Measurements from ENCODE around the gene MIPEP. TPM values are rescaled to one million over a fixed set of nuclear protein-coding genes. Genes with fewer than 3 reads are reported as not detected.

Gene MIPEP
- polyA plus RNA-seq, 1 donor from 2014 or later: 9.1 TPM

DNA sequence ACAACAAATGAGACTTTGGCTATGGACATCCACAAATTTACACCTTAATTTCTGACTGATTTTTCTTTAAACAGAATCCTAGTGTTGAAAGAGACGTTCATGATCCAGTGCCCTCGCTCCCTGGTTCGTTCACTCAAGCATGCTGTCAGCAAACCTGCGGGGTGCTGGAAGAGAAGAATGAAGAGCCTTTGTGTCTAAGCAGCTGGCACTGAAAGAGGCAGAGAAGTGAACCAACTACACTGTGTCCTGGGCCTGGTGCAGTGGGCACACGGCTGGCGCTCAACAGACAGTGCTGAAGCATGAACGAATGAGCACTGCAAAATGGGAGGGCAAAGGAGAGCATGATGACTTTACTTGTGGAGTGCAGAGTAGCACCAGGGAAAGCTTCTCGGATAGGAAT is 46.8 kb downstream of the MIPEP start:
- H2AFZ ChIP-seq (ENCODE audit: low read depth, low read length): no peak overlapping the region
- H3K9me2 ChIP-seq (ENCODE audit: insufficient read depth, low read length): no peaks in the 10 kb centered on the region
- no peaks in the 10 kb centered on the region for H3K27me3 ChIP-seq (ENCODE audit: insufficient read depth, low read depth, low read length)
- H3K4me2 ChIP-seq (ENCODE audit: low read length): no peak overlapping the region
- no peaks in the 10 kb centered on the region for H3K9me3 ChIP-seq (ENCODE audit: low read length)
- H3F3A ChIP-seq (ENCODE audit: insufficient read depth, low read length, poor library complexity, severe bottlenecking): no peaks in the 10 kb centered on the region
- H3K9ac ChIP-seq (ENCODE audit: low read length): no peak overlapping the region
- no peak overlapping the region for H3K27ac ChIP-seq (ENCODE audit: low read length)
- H3K4me3 ChIP-seq (ENCODE audit: low read length): no peak overlapping the region
- H3K36me3 ChIP-seq (ENCODE audit: insufficient read depth, low read length): no peaks in the 10 kb centered on the region
- no peaks in the 10 kb centered on the region for H4K20me1 ChIP-seq (ENCODE audit: insufficient read depth)
- H3K79me2 ChIP-seq (replicated peaks; ENCODE audit: insufficient read depth, low read length): no peaks in the 10 kb centered on the region
- TF ChIP-seq TAF1 (IDR thresholded peaks at IDR 0.05; ENCODE audit: low read depth): no peak
- no peak for TF ChIP-seq EZH2 (IDR thresholded peaks at IDR 0.05; ENCODE audit: borderline replicate concordance, insufficient read depth, low read length, poor library complexity, severe bottlenecking)
- TF ChIP-seq MXI1 (conservative IDR thresholded peaks at IDR 0.05; ENCODE audit: poor library complexity, severe bottlenecking): no peak
- TF ChIP-seq SMC3 (conservative IDR thresholded peaks at IDR 0.05; ENCODE audit: poor library complexity): no peak
- TF ChIP-seq EP300 (conservative IDR thresholded peaks at IDR 0.05; ENCODE audit: poor library complexity, severe bottlenecking): no peak
- TF ChIP-seq, protein P1, sequence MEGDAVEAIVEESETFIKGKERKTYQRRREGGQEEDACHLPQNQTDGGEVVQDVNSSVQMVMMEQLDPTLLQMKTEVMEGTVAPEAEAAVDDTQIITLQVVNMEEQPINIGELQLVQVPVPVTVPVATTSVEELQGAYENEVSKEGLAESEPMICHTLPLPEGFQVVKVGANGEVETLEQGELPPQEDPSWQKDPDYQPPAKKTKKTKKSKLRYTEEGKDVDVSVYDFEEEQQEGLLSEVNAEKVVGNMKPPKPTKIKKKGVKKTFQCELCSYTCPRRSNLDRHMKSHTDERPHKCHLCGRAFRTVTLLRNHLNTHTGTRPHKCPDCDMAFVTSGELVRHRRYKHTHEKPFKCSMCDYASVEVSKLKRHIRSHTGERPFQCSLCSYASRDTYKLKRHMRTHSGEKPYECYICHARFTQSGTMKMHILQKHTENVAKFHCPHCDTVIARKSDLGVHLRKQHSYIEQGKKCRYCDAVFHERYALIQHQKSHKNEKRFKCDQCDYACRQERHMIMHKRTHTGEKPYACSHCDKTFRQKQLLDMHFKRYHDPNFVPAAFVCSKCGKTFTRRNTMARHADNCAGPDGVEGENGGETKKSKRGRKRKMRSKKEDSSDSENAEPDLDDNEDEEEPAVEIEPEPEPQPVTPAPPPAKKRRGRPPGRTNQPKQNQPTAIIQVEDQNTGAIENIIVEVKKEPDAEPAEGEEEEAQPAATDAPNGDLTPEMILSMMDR (IDR thresholded peaks at IDR 0.05; ENCODE audit: poor library complexity, severe bottlenecking): no peak
- TF ChIP-seq RAD21 (conservative IDR thresholded peaks at IDR 0.05): no peak
- no peak for TF ChIP-seq POLR2AphosphoS5 (IDR thresholded peaks at IDR 0.05)
- TF ChIP-seq, protein P2, sequence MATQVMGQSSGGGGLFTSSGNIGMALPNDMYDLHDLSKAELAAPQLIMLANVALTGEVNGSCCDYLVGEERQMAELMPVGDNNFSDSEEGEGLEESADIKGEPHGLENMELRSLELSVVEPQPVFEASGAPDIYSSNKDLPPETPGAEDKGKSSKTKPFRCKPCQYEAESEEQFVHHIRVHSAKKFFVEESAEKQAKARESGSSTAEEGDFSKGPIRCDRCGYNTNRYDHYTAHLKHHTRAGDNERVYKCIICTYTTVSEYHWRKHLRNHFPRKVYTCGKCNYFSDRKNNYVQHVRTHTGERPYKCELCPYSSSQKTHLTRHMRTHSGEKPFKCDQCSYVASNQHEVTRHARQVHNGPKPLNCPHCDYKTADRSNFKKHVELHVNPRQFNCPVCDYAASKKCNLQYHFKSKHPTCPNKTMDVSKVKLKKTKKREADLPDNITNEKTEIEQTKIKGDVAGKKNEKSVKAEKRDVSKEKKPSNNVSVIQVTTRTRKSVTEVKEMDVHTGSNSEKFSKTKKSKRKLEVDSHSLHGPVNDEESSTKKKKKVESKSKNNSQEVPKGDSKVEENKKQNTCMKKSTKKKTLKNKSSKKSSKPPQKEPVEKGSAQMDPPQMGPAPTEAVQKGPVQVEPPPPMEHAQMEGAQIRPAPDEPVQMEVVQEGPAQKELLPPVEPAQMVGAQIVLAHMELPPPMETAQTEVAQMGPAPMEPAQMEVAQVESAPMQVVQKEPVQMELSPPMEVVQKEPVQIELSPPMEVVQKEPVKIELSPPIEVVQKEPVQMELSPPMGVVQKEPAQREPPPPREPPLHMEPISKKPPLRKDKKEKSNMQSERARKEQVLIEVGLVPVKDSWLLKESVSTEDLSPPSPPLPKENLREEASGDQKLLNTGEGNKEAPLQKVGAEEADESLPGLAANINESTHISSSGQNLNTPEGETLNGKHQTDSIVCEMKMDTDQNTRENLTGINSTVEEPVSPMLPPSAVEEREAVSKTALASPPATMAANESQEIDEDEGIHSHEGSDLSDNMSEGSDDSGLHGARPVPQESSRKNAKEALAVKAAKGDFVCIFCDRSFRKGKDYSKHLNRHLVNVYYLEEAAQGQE (IDR thresholded peaks at IDR 0.05; ENCODE audit: borderline replicate concordance): no peak

DNA sequence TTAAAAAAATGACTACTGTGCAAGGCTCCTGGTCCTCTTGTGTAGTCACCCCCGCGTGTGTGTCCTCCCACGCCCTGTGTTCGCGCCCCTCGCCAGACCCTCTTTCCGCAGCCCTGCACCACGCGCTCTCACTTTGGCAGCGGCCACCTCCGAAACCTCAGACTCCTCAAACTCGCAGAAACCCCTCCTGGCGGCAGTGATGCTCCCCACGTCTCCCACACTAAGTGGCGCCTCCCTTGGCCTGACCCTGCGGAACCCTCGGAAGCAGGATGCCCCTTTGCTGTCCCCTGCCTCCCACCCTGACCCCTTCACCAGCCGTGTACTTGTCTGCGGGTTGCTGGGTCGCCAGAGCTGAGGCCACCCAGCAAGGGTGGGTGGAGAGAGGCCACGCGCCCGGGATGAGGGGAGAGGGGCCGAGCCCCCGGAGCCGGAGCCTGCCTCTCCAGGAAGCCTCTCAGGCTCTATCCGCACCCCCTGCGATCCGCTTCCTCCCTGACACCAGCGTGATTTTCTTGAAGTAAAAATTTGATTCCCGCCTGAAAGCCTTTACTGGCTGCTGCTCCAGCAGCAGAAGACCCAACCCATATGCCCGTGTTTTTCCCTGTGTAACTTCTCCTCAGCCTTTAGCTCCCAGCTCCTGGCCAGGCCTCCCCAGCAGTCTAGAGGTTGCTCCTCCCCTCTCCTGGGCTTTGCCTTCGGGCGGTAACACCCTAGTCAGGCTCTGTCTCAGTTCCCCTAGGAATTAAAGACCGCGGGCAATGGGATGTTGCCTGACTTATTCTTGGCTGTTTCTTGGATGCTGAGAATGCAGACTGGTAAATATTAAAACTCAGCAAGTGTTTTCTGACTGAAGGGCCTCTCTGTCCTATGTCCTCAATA is 55.2 kb downstream of the MIPEP start:
- H3K27ac ChIP-seq (ENCODE audit: low read length): no peak overlapping the region

More for the DNA sequence above, 55.2 kb downstream of the MIPEP start:
- H3K79me2 ChIP-seq (replicated peaks; ENCODE audit: insufficient read depth, low read length): no peaks in the 10 kb centered on the region
- H4K20me1 ChIP-seq (ENCODE audit: insufficient read depth): no peaks in the 10 kb centered on the region
- no peak overlapping the region for H3K9ac ChIP-seq (ENCODE audit: low read length)
- no peak overlapping the region for H2AFZ ChIP-seq (ENCODE audit: low read depth, low read length)
- H3K9me3 ChIP-seq (ENCODE audit: low read length): no peaks in the 10 kb centered on the region
- no peaks in the 10 kb centered on the region for H3K36me3 ChIP-seq (ENCODE audit: insufficient read depth, low read length)
- H3K9me2 ChIP-seq (ENCODE audit: insufficient read depth, low read length): no peaks in the 10 kb centered on the region
- no peak overlapping the region for H3K4me2 ChIP-seq (ENCODE audit: low read length)
- H3K4me3 ChIP-seq (ENCODE audit: low read length): no peak overlapping the region
- no peaks in the 10 kb centered on the region for H3F3A ChIP-seq (ENCODE audit: insufficient read depth, low read length, poor library complexity, severe bottlenecking)
- no peaks in the 10 kb centered on the region for H3K27me3 ChIP-seq (ENCODE audit: insufficient read depth, low read depth, low read length)
- no peak for TF ChIP-seq EZH2 (IDR thresholded peaks at IDR 0.05; ENCODE audit: borderline replicate concordance, insufficient read depth, low read length, poor library complexity, severe bottlenecking)
- TF ChIP-seq POLR2AphosphoS5 (IDR thresholded peaks at IDR 0.05): no peak
- no peak for TF ChIP-seq MXI1 (conservative IDR thresholded peaks at IDR 0.05; ENCODE audit: poor library complexity, severe bottlenecking)
- TF ChIP-seq TAF1 (IDR thresholded peaks at IDR 0.05; ENCODE audit: low read depth): no peak
- TF ChIP-seq, protein P2 (IDR thresholded peaks at IDR 0.05; ENCODE audit: borderline replicate concordance): no peak

Data from neural cell (in vitro differentiated cells).